ENCODE results near the gene KATNBL1.

KATNBL1 gene

GRCh38 chr15:34111488-34111887 lies 98.4 kb downstream of the KATNBL1 start:
- peak; percentile 40 for DNase-seq

GRCh38 chr15:34109797-34110663 lies 99.9 kb downstream of the KATNBL1 start:
- peak; percentile 65 for DNase-seq

GRCh38 chr15:34107315-34107714 lies 102.6 kb downstream of the KATNBL1 start:
- no peak for DNase-seq

- no peak for DNase-seq
Observed at GRCh38 chr15:34106423-34106822, 103.5 kb downstream of the KATNBL1 start.

GRCh38 chr15:34102175-34102925 lies 107.5 kb downstream of the KATNBL1 start:
- DNase-seq, result no peak

GRCh38 chr15:34101366-34102174 lies 108.3 kb downstream of the KATNBL1 start, which contains the start of the genes EMC7 and PGBD4:
Gene EMC7 (minus strand): TSS chr15:34101862. CDS start chr15:34101839, 23 bp downstream.
Gene PGBD4 (plus strand): TSS chr15:34102083. CDS start chr15:34102532, 449 bp downstream.
- DNase-seq, result peak; percentile 100

- DNase-seq, result no peak
Observed at GRCh38 chr15:34099914-34100313, 110.0 kb downstream of the KATNBL1 start.

Data from NCI-H82 (cell line).